Kidney (tissue), 14 donors: ENCODE data around the gene RREB1. TPM values are rescaled to one million over a fixed set of nuclear protein-coding genes. Genes with fewer than 3 reads are reported as not detected.
A peak's percentile ranks its signal among the peaks of the same experiment; 100 is the strongest.

Source experiments
- DNase-seq, 5 donors: peaks; one replicate each; pipeline ENCODE4 v3.0.0-alpha.2; 2013 to 2020
- FAIRE-seq: peaks from 2 replicates; lab custom pipeline; 2012; peaks lifted over from hg19 to GRCh38; lab: Jason Lieb, UNC
- H3K27ac ChIP-seq, 2 donors: one replicate each; pipeline ENCODE4 v1.7.0; 2013; ENCODE audit warnings: low read depth in 2 of 2, low read length in 2 of 2, inconsistent platforms in 1 of 2
- H3K27me3 ChIP-seq: one replicate; pipeline ENCODE4 v1.7.1; 2013; ENCODE audit warnings: low read length, inconsistent platforms; ENCODE audit not compliant: control insufficient read depth, insufficient read depth
- H3K36me3 ChIP-seq, 3 donors: one replicate each; pipeline versions ENCODE4 v1.7.0 to v1.7.1; 2013; ENCODE audit warnings: low read length in 3 of 3, control low read depth in 1 of 3, inconsistent platforms in 1 of 3; ENCODE audit not compliant: insufficient read depth in 3 of 3, control insufficient read depth in 2 of 3
- H3K4me1 ChIP-seq, 3 donors: one replicate each; pipeline versions ENCODE4 v1.7.0 to v1.7.1; 2013; ENCODE audit warnings: low read length in 3 of 3, inconsistent platforms in 1 of 3, low read depth in 1 of 3; ENCODE audit not compliant: control insufficient read depth in 2 of 3, insufficient read depth in 2 of 3
- H3K4me3 ChIP-seq, 3 donors: one replicate each; pipeline versions ENCODE4 v1.7.0 to v1.8.1; 2013; ENCODE audit warnings: low read length in 3 of 3, control low read depth in 1 of 3, inconsistent platforms in 1 of 3
- H3K9ac ChIP-seq, 3 donors: one replicate each; pipeline versions ENCODE4 v1.7.0 to v1.7.1; 2013; ENCODE audit warnings: low read length in 3 of 3, control low read depth in 1 of 3, inconsistent platforms in 1 of 3
- H3K9me3 ChIP-seq, 3 donors: one replicate each; pipeline versions ENCODE4 v1.7.0 to v1.7.1; 2013; ENCODE audit warnings: low read length in 3 of 3, control low read depth in 1 of 3, inconsistent platforms in 1 of 3; ENCODE audit not compliant: control insufficient read depth in 2 of 3, insufficient read depth in 1 of 3
- intact Hi-C: fragments of 100-400 bp; cut with DNase I; formaldehyde crosslinking; loops from one replicate; pipeline ENCODE4 v1.11.1; 2022
- polyA plus RNA-seq: library from polyadenylated mRNA; stranded (reverse); fragments of 350-450 nt; fragmentation: Illumina TruSeq; extraction: RNeasy Lipid Tissue Mini Kit (QIAGEN cat#74804); gene quantifications from one replicate; pipeline ENCODE4 v1.2.3, GENCODE V29; 2014; ENCODE audit warnings: low read depth, low replicate concordance; ENCODE audit not compliant: insufficient read depth
- total RNA-seq: library from RNA; stranded (reverse); fragmentation: NEBNext Ultra II Directional; extraction: Animal tissue kit (Norgen Biotek cat#: 25700); gene quantifications from one replicate; pipeline ENCODE4 v1.2.1, GENCODE V29; 2021
- TF ChIP-seq, protein P1 (sequence below): IDR thresholded peaks from 3 replicates; pipeline ENCODE4 v1.5.1; 2012; ENCODE audit warnings: mild to moderate bottlenecking, moderate library complexity, borderline replicate concordance; ENCODE audit not compliant: insufficient read depth; ENCODE audit errors: extremely low read depth
- donor health status: control.
- donor health status: control.
- donor health status: control.
- donor health status: control.
- donor health status: control.
- donor health status: DM: yes; HTN: yes; CAD: no.
- donor health status: Normal renal cell carcinoma (clear cell type).

Gene RREB1
- total and polyA plus RNA-seq, 2 donors from 2014 or later, result 5.9 to 56.5 TPM

DNA sequence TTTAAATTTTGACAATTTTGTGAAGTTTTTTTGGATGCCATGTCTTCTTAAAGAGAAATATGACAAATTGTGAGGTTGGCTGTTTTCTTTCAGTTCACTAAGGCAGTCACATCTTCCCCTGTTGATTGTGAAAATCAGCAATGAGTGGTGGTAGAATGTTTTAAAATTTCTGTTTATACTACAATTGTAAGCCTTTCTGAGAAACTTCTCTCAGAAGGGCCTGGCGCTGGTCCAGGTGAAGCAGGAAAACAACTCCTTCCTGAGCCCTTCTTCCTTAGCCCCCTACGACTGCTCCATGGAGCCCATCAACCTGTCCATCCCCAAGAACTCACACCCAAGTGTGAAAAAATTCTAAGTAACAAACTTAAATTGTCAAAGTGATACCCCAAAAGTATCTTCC is 124.6 kb downstream of the RREB1 start:
- TF ChIP-seq, protein P1, sequence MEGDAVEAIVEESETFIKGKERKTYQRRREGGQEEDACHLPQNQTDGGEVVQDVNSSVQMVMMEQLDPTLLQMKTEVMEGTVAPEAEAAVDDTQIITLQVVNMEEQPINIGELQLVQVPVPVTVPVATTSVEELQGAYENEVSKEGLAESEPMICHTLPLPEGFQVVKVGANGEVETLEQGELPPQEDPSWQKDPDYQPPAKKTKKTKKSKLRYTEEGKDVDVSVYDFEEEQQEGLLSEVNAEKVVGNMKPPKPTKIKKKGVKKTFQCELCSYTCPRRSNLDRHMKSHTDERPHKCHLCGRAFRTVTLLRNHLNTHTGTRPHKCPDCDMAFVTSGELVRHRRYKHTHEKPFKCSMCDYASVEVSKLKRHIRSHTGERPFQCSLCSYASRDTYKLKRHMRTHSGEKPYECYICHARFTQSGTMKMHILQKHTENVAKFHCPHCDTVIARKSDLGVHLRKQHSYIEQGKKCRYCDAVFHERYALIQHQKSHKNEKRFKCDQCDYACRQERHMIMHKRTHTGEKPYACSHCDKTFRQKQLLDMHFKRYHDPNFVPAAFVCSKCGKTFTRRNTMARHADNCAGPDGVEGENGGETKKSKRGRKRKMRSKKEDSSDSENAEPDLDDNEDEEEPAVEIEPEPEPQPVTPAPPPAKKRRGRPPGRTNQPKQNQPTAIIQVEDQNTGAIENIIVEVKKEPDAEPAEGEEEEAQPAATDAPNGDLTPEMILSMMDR, result no peak
- H3K4me3 ChIP-seq, result no peak overlapping the region
- H3K27me3 ChIP-seq, result no peaks in the 10 kb centered on the region
- H3K4me1 ChIP-seq, result peaks cover 0 to 12% (median 9%) of the 10 kb centered on the region in 3 donors
- intact Hi-C loops, result no loop called here
- no peaks in the 10 kb centered on the region for H3K9me3 ChIP-seq
- no peak overlapping the region for H3K27ac ChIP-seq
- FAIRE-seq, result no peak
- DNase-seq, result peak in 1 of 5 donors; percentile 38
- peaks cover 0 to 30% (median 13%) of the 10 kb centered on the region in 3 donors for H3K36me3 ChIP-seq
- no peak overlapping the region for H3K9ac ChIP-seq

DNA sequence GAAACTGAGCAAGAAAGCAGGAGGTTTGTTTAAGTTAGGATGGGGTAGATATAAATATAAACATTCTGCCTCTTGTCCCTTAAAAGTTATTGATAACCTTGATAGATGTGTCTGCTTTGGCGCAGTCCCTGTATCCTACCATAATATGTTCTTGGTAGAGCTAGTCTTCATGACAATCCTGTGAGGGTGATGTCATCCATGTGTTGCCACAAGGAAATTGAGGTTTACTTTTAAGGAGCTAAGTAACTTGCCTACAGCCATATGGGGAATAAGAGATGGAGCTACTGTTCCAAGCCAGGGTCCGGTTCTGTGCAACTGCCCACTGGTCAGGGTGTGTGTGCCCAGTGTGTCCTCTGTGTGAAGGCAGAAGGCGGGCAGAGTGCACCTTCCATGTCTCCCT is 126.8 kb downstream of the RREB1 start:
- H3K27me3 ChIP-seq, result no peaks in the 10 kb centered on the region
- H3K4me1 ChIP-seq, result peaks cover 0 to 22% (median 16%) of the 10 kb centered on the region in 3 donors
- intact Hi-C loops, result no loop called here
- no peak overlapping the region for H3K27ac ChIP-seq
- H3K4me3 ChIP-seq, result no peak overlapping the region
- DNase-seq (no peak), FAIRE-seq (no peak)
- TF ChIP-seq, protein P1, result no peak
- H3K36me3 ChIP-seq, result peaks cover 0 to 21% (median 6%) of the 10 kb centered on the region in 3 donors
- no peaks in the 10 kb centered on the region for H3K9me3 ChIP-seq
- no peak overlapping the region for H3K9ac ChIP-seq

DNA sequence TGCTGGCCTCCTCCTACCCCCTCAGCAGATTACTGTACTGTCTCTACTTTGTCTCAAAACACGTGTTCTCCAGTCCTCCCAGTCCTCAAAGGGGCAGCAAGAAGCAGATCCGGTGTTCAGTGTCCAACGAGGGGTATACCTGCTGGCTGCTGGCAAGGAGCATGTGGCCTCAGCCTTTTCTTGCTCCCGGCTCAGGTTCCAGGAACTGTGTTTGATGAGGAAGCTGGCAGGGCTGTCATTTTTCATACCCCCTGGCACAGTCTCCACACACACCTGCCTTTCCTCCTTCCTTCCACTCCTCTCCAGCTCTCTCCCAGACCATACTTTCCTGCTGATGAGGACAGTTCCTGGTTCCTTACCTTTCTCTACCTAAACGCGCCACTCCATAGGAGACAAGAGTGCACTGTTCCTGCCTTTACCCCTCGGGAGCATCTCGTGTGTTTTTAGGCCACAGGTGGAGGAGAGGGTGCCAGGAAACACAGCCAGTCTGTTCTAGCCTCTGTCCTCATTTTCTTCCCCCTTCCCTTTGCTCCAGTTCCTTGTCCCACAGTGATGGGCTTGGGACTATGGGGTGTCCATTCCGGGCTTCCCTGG is 128.0 kb downstream of the RREB1 start:
- Histone ChIP-seq H3K27ac (peak overlapping the region; percentile 11 to 70), H3K4me3 (no peak overlapping the region), H3K4me1 (peaks cover 0 to 26% (median 16%) of the 10 kb centered on the region in 3 donors), H3K9ac (no peak overlapping the region), H3K27me3 (no peaks in the 10 kb centered on the region), H3K36me3 (peaks cover 0 to 17% (median 0%) of the 10 kb centered on the region in 3 donors), H3K9me3 (no peaks in the 10 kb centered on the region)
- no peak for FAIRE-seq
- no peak for DNase-seq
- intact Hi-C loops, result no loop called here
- TF ChIP-seq, protein P1, result no peak
